K562 (cell line): ENCODE data around the gene MANF. TPM values are rescaled to one million over a fixed set of nuclear protein-coding genes. Genes with fewer than 3 reads are reported as not detected.

Source experiments
- ATAC-seq: fragments of 200-7000 bp; cut with Tn5 transposase; 3 replicates; pipeline ENCODE4 v1.9.1; 2020; ENCODE audit warnings: moderate library complexity
- BruUV-seq: library from RNA; stranded (reverse); fragments of 400-500 nt; replicated peaks from 2 replicates; lab custom pipeline; 2021; lab: Mats Ljungman, UMichigan
- CTCF ChIA-PET: fragments of 300-600 bp; formaldehyde crosslinking; extraction: SDS; loops from one replicate; lab custom pipeline; 2021; ENCODE audit warnings: low intra/inter-chr PET ratio; lab: Yijun Ruan, JAX
- POLR2A ChIA-PET: fragments of 300-600, 350-650 bp; sonication (Branson Sonifier 250); formaldehyde crosslinking; extraction: SDS; loops from one replicate; lab custom pipeline; 2021; ENCODE audit warnings: antibody characterized with exemption, inconsistent platforms; lab: Yijun Ruan, JAX
- DNase-seq, 4 experiments: peaks; one replicate each; pipeline versions ENCODE4 v3.0.0 to v3.0.0-alpha.2; 2011 to 2018; ENCODE audit warnings: low spot score in 3 of 4, mixed read lengths in 3 of 4; ENCODE audit errors: extremely low read depth in 1 of 4
- FAIRE-seq: peaks from 2 replicates; lab custom pipeline; 2011; peaks lifted over from hg19 to GRCh38; lab: Jason Lieb, UNC
- H2AFZ ChIP-seq: 2 replicates; pipeline ENCODE4 v1.6.0; 2011; ENCODE audit warnings: low read depth, low read length, control low read depth, inconsistent platforms
- H3K27ac ChIP-seq: fragments of 200-600 bp; 3 replicates; pipeline ENCODE4 v1.8.0; 2011; ENCODE audit warnings: low read depth, mild to moderate bottlenecking, control low read depth, inconsistent platforms, low read length, moderate library complexity, mixed read lengths; ENCODE audit errors: extremely low read depth
- H3K27me3 ChIP-seq, 2 experiments: fragments of 300-600 bp in 1 of 2; 2 replicates in 1 of 2; 3 replicates in 1 of 2; pipeline versions ENCODE4 v1.6.0 to v1.8.0; 2011; ENCODE audit warnings: inconsistent platforms in 2 of 2, low read length in 2 of 2, mild to moderate bottlenecking in 1 of 2, mixed read lengths in 1 of 2, moderate library complexity in 1 of 2; ENCODE audit not compliant: control insufficient read depth in 2 of 2, insufficient read depth in 2 of 2
- H3K36me3 ChIP-seq: fragments of 300-600 bp; 3 replicates; pipeline ENCODE4 v1.8.0; 2011; ENCODE audit warnings: mild to moderate bottlenecking, low read length, inconsistent platforms; ENCODE audit not compliant: control insufficient read depth, insufficient read depth
- H3K4me1 ChIP-seq, 2 experiments: fragments of 200-600 bp in 1 of 2; replicated peaks in 1 of 2; 2 replicates in 1 of 2; 3 replicates in 1 of 2; pipeline versions ENCODE4 v1.5.1 to v1.8.0; 2011; ENCODE audit warnings: inconsistent platforms in 2 of 2, low read length in 2 of 2, mild to moderate bottlenecking in 1 of 2, mixed read lengths in 1 of 2, moderate library complexity in 1 of 2; ENCODE audit not compliant: control insufficient read depth in 2 of 2, insufficient read depth in 2 of 2
- H3K4me2 ChIP-seq: 2 replicates; pipeline ENCODE4 v1.6.1; 2011; ENCODE audit warnings: low read length, control low read depth, inconsistent platforms, mixed read lengths; ENCODE audit not compliant: insufficient read depth
- H3K4me3 ChIP-seq: fragments of 200-600 bp; sonication (generic), shearing (Covaris generic); 2 replicates; pipeline ENCODE4 v1.5.1; 2016; ENCODE audit warnings: control low read depth, inconsistent platforms
- H3K79me2 ChIP-seq: fragments of 200-600 bp; 3 replicates; pipeline ENCODE4 v1.8.0; 2011; ENCODE audit warnings: low read length, inconsistent platforms; ENCODE audit not compliant: control insufficient read depth, insufficient read depth
- H3K9ac ChIP-seq, 2 experiments: 2 replicates each; pipeline versions ENCODE4 v1.6.0 to v1.6.1; 2011; ENCODE audit warnings: low read depth in 2 of 2, low read length in 2 of 2, control low read depth in 1 of 2, inconsistent platforms in 1 of 2, mild to moderate bottlenecking in 1 of 2, mixed read lengths in 1 of 2; ENCODE audit not compliant: insufficient read depth in 1 of 2
- H3K9me1 ChIP-seq: one replicate; pipeline ENCODE4 v1.6.0; 2011; ENCODE audit warnings: inconsistent platforms, mild to moderate bottlenecking, low read length, moderate library complexity; ENCODE audit not compliant: control insufficient read depth, insufficient read depth
- H3K9me3 ChIP-seq: replicated peaks from 2 replicates; pipeline ENCODE4 v1.5.1; 2011; ENCODE audit warnings: low read depth, low read length, inconsistent platforms; ENCODE audit not compliant: control insufficient read depth, insufficient read depth
- H4K20me1 ChIP-seq: replicated peaks from 2 replicates; pipeline ENCODE4 v1.6.1; 2011; ENCODE audit warnings: low read length, inconsistent platforms, mixed read lengths; ENCODE audit not compliant: control insufficient read depth, insufficient read depth
- ATF3 ChIP-seq, 2 experiments: fragments of 450-650 bp in 1 of 2; sonication (generic) in 1 of 2; formaldehyde crosslinking in 1 of 2; IDR thresholded peaks in 1 of 2; conservative IDR thresholded peaks in 1 of 2; 2 replicates each; pipeline versions ENCODE4 v1.6.1 to v1.8.1; 2016 to 2023; ENCODE audit warnings: mild to moderate bottlenecking in 2 of 2, moderate library complexity in 2 of 2, inconsistent platforms in 1 of 2, missing genetic modification reagents in 1 of 2
- CAMTA2 ChIP-seq: fragments of 250-450 bp; sonication (Bioruptor Pico); conservative IDR thresholded peaks from 2 replicates; pipeline ENCODE4 v1.5.1; 2022
- DIDO1 ChIP-seq: fragments of 450-650 bp; IDR thresholded peaks from 2 replicates; pipeline ENCODE4 v1.6.1; 2016; ENCODE audit warnings: low read depth, missing biosample characterization, missing genetic modification characterization
- ETV6 ChIP-seq, 3 experiments: fragments of 150-350 bp in 1 of 3; sonication (generic) in 1 of 3; formaldehyde crosslinking in 1 of 3; IDR thresholded peaks; 2 replicates each; pipeline versions ENCODE4 v1.6.1 to v1.8.0; 2014 to 2022; ENCODE audit warnings: borderline replicate concordance in 2 of 3, low read depth in 2 of 3, antibody characterized with exemption in 1 of 3, low read length in 1 of 3, mild to moderate bottlenecking in 1 of 3, missing genetic modification reagents in 1 of 3
- HDGF ChIP-seq: fragments of 450-650 bp; IDR thresholded peaks from 2 replicates; pipeline ENCODE4 v1.6.1; 2016
- HEY1 ChIP-seq: fragments of 250-450 bp; sonication (Bioruptor Pico); IDR thresholded peaks from 2 replicates; pipeline ENCODE4 v1.5.0; 2020; ENCODE audit warnings: mild to moderate bottlenecking, moderate library complexity, borderline replicate concordance
- HLTF ChIP-seq: fragments of 450-650 bp; IDR thresholded peaks from 2 replicates; pipeline ENCODE4 v1.6.1; 2016
- SIRT6 ChIP-seq: IDR thresholded peaks from one replicate; pipeline ENCODE4 v1.6.1; 2012; ENCODE audit warnings: low read depth, mild to moderate bottlenecking, control low read depth, inconsistent platforms, low read length, moderate library complexity
- SIX5 ChIP-seq, 2 experiments: IDR thresholded peaks; 2 replicates each; pipeline ENCODE4 v1.6.1; 2011; ENCODE audit warnings: low read length in 2 of 2, borderline replicate concordance in 1 of 2, low read depth in 1 of 2, mild to moderate bottlenecking in 1 of 2, moderate library complexity in 1 of 2; ENCODE audit not compliant: insufficient read depth in 1 of 2
- TCF15 ChIP-seq: fragments of 250-450 bp; sonication (Bioruptor Pico); IDR thresholded peaks from 2 replicates; pipeline ENCODE4 v1.8.0; 2022; ENCODE audit warnings: moderate library complexity, mild to moderate bottlenecking, inconsistent platforms
- YY1 ChIP-seq, 3 experiments: IDR thresholded peaks; 2 replicates each; pipeline ENCODE4 v1.6.1; 2011; ENCODE audit warnings: low read length in 2 of 3, mild to moderate bottlenecking in 2 of 3, moderate library complexity in 2 of 3, borderline replicate concordance in 1 of 3, control low read depth in 1 of 3, low read depth in 1 of 3; ENCODE audit not compliant: insufficient read depth in 3 of 3, insufficient replicate concordance in 2 of 3, control insufficient read depth in 1 of 3, insufficient read length in 1 of 3; ENCODE audit errors: extremely low read depth in 1 of 3
- ZNF780A ChIP-seq: fragments of 250-450 bp; sonication (Bioruptor Pico); IDR thresholded peaks from 2 replicates; pipeline ENCODE4 v1.5.0; 2021; ENCODE audit warnings: mild to moderate bottlenecking
- WGBS: fragments of 100-300 bp; shearing (Covaris generic); methylation state at CpG from one replicate; pipeline ENCODE4 v1.1.6; 2016; ENCODE audit warnings: low coverage, mixed read lengths; ENCODE audit not compliant: insufficient coverage; ENCODE audit errors: missing lambda C conversion rate; 5-methylcytosine and 5-hydroxymethylcytosine counted together
- in situ Hi-C: fragments of 300-500 bp; cut with MboI; formaldehyde crosslinking; loops from 4 replicates; pipeline ENCODE4 v1.15.0; 2018; ENCODE audit warnings: inconsistent platforms, mixed read lengths
- intact Hi-C: fragments of 100-400 bp; cut with micrococcal nuclease; formaldehyde crosslinking; loops from 2 replicates; pipeline ENCODE4 v1.14.2; 2022
- polyA plus RNA-seq, 8 experiments: library from polyadenylated mRNA; depleted of rRNA in 4 of 8; stranded (reverse) in 5 of 8; unstranded in 3 of 8; fragments of >200 nt; fragmentation: Nextera tagmentation in 2 of 8; fragmentation: Illumina TruSeq in 1 of 8; extraction: Ambion mirVana in 2 of 8; extraction: Trizol in 1 of 8; gene quantifications; 2 replicates each; pipeline versions ENCODE4 v1.2.1 to v1.2.3, GENCODE V29; 2011 to 2014; ENCODE audit warnings: inconsistent platforms in 1 of 8, missing spikeins in 1 of 8
- total RNA-seq, 7 experiments: library from RNA; depleted of rRNA in 6 of 7; stranded (reverse); fragments of >200 nt in 6 of 7; fragmentation: Illumina TruSeq in 2 of 7; extraction: Trizol in 2 of 7; gene quantifications; 2 replicates each; pipeline versions ENCODE4 v1.2.1 to v1.2.3, GENCODE V29; 2011 to 2021; ENCODE audit warnings: low replicate concordance in 1 of 7

MANF gene
- total and polyA plus RNA-seq, 9 of the 15 experiments (the other 6 are each of a cell fraction or from before 2014, with no cell fraction given): 6.5 to 52.7 (median 42.3) TPM

GRCh38 chr3:51336261-51336660 is 48.8 kb upstream of the MANF start:
- no peak for FAIRE-seq
- WGBS: 0% methylated on average over 1 of the region's 1 CpG
- no TSS peak for BruUV-seq
- Histone ChIP-seq H3K27ac (no peak overlapping the region), H3K9ac (no peak overlapping the region), H3K36me3 (no peaks in the 10 kb centered on the region)
- intact Hi-C loops: no loop called here
- POLR2A ChIA-PET: no interaction called here
- TF ChIP-seq SIRT6 (no peak), HDGF (no peak), HEY1 (CRISPR knock-in tag) (no peak), YY1 (IDR thresholded peaks at IDR 0.05; ENCODE audit: borderline replicate concordance in 1 of 3, control insufficient read depth in 1 of 3, extremely low read depth in 1 of 3, insufficient read depth in 3 of 3, insufficient read length in 1 of 3, insufficient replicate concordance in 2 of 3, low read depth in 1 of 3, low read length in 2 of 3) (no peak), HLTF (no peak), ETV6 (IDR thresholded peaks at IDR 0.05; ENCODE audit: borderline replicate concordance in 1 of 2, low read depth in 2 of 2, low read length in 1 of 2) (no peak), ETV6 (CRISPR knock-in tag; IDR thresholded peaks at IDR 0.05; ENCODE audit: borderline replicate concordance) (no peak), ZNF780A (CRISPR knock-in tag) (no peak), DIDO1 (tag) (no peak), CAMTA2 (CRISPR knock-in tag) (no peak), ATF3 (IDR thresholded peaks at IDR 0.05) (no peak), ATF3 (CRISPR knock-in tag; conservative IDR thresholded peaks at IDR 0.05) (no peak), SIX5 (IDR thresholded peaks at IDR 0.05; ENCODE audit: borderline replicate concordance in 1 of 2, insufficient read depth in 1 of 2, low read depth in 1 of 2, low read length in 2 of 2) (no peak), TCF15 (CRISPR knock-in tag) (no peak)
- TF ChIP-seq, all 486 proteins: peak for 0
- in situ Hi-C loops: no loop called here
- H3K79me2 ChIP-seq: no peaks in the 10 kb centered on the region
- H3K4me3 ChIP-seq: no peak overlapping the region
- no peak overlapping the region for H2AFZ ChIP-seq
- ATAC-seq: no peak
- no peaks in the 10 kb centered on the region for H3K4me1 ChIP-seq
- H3K9me1 ChIP-seq: no peaks in the 10 kb centered on the region
- no peak for DNase-seq
- no peaks in the 10 kb centered on the region; a peak in 1 of 5 replicates for H3K27me3 ChIP-seq
- H3K9me3 ChIP-seq: no peaks in the 10 kb centered on the region
- H4K20me1 ChIP-seq: no peaks in the 10 kb centered on the region
- CTCF ChIA-PET: no interaction called here
- H3K4me2 ChIP-seq: no peak overlapping the region
